BLaER1 (cell line): Measurements from ENCODE around the gene ELF3.
A peak's percentile ranks its signal among the peaks of the same experiment; 100 is the strongest.

ENCODE experiments used
- H3K27ac ChIP-seq: shearing (Covaris generic); formaldehyde crosslinking; 2 replicates; pipeline ENCODE4 v1.8.1; 2022
- H3K27me3 ChIP-seq: shearing (Covaris generic); formaldehyde crosslinking; 2 replicates; pipeline ENCODE4 v1.8.1; 2022
- H3K36me3 ChIP-seq: shearing (Covaris generic); formaldehyde crosslinking; 2 replicates; pipeline ENCODE4 v1.8.1; 2022
- H3K4me1 ChIP-seq: shearing (Covaris generic); formaldehyde crosslinking; 2 replicates; pipeline ENCODE4 v1.8.1; 2022
- H3K4me2 ChIP-seq: shearing (Covaris generic); formaldehyde crosslinking; 2 replicates; pipeline ENCODE4 v1.8.1; 2022
- H3K4me3 ChIP-seq: shearing (Covaris generic); formaldehyde crosslinking; 2 replicates; pipeline ENCODE4 v1.8.1; 2022
- H3K9ac ChIP-seq: shearing (Covaris generic); formaldehyde crosslinking; 2 replicates; pipeline ENCODE4 v1.8.1; 2022
- H3K9me3 ChIP-seq: shearing (Covaris generic); formaldehyde crosslinking; 2 replicates; pipeline ENCODE4 v1.8.1; 2022
- H4K20me1 ChIP-seq: shearing (Covaris generic); formaldehyde crosslinking; 2 replicates; pipeline ENCODE4 v1.8.1; 2022
- Cebpa-rat ChIP-seq: shearing (Covaris generic); IDR thresholded peaks from 2 replicates; pipeline ENCODE4 v1.8.1; 2022

Gene ELF3

DNA sequence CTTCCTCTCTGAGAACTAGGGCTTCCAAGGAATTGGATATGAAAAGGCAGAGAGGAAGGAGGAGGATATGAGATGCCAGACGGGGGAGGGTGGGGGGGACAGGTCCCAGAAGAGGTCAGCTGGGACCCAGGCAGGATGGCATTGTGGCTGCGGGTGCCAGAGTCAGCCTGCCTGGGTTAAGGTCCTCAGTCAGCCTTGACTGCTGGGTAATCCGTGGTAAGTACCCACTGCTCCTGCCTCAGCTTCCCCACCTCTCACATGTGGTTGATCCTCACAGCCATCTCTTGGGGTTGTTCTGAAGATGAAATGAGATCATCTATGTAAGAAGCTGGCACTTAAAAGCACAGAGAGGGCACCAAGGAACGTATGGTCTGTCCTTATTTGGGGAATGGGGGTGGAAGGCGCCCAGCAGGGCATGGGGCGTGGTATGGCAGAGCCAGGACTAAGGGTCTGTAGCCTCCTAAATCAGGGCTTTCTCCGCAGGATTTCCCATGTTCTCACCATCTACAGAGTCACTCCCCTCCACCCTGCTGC, 23.8 kb downstream of the ELF3 start:
- H3K4me2 ChIP-seq = peak overlapping the region; percentile 56
- no peak for TF ChIP-seq Cebpa-rat

DNA sequence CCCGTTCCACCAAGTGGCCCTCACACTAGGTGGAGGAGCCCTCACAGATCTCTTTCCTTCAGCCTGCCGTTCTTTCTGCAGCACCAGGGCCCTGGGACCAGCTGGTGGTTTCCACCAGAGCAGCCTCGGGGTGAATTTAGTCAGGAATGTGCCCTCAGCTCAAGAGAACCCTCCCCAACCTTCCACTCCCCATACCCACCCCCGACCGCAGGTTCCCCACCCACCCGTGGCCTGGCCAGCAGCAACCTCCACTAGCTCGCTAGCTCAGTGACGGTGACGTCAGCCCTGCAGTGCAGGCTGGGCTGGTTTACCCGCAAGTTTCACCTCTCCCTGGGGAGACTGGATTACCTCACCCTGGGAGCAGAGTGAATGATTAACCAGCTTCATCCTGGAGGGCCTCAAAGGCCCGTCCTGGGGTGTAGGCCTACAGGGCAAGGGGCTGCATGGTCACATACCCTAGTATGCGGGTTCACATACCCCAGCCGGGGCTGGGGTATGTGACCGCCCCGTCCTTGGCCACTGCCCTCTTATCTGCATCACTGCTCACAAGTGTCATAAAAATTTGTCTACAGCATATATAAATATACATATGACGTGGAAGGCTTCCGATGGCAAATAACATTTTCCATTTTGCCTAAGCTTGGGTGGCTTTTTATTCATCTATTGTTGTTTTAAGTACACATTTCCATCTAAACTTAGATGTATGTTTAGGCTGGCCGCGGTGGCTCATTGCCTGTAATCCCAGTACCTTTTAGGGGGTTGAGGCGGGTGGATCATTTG, 24.5 kb downstream of the ELF3 start:
- Histone ChIP-seq H3K36me3 (no peaks in the 10 kb centered on the region), H3K4me3 (no peak overlapping the region), H3K9me3 (no peaks in the 10 kb centered on the region), H3K4me1 (peaks cover 11% of the 10 kb centered on the region), H3K27ac (no peak overlapping the region), H3K4me2 (peak overlapping the region; percentile 56), H4K20me1 (no peaks in the 10 kb centered on the region), H3K27me3 (no peaks in the 10 kb centered on the region), H3K9ac (no peak overlapping the region)
- TF ChIP-seq Cebpa-rat = no peak

More for the DNA sequence above, 23.8 kb downstream of the ELF3 start:
- Histone ChIP-seq H3K36me3 (no peaks in the 10 kb centered on the region), H3K27me3 (no peaks in the 10 kb centered on the region), H3K27ac (no peak overlapping the region), H3K4me1 (peaks cover 11% of the 10 kb centered on the region), H3K9me3 (no peaks in the 10 kb centered on the region), H3K9ac (no peak overlapping the region), H4K20me1 (no peaks in the 10 kb centered on the region), H3K4me3 (no peak overlapping the region)

DNA sequence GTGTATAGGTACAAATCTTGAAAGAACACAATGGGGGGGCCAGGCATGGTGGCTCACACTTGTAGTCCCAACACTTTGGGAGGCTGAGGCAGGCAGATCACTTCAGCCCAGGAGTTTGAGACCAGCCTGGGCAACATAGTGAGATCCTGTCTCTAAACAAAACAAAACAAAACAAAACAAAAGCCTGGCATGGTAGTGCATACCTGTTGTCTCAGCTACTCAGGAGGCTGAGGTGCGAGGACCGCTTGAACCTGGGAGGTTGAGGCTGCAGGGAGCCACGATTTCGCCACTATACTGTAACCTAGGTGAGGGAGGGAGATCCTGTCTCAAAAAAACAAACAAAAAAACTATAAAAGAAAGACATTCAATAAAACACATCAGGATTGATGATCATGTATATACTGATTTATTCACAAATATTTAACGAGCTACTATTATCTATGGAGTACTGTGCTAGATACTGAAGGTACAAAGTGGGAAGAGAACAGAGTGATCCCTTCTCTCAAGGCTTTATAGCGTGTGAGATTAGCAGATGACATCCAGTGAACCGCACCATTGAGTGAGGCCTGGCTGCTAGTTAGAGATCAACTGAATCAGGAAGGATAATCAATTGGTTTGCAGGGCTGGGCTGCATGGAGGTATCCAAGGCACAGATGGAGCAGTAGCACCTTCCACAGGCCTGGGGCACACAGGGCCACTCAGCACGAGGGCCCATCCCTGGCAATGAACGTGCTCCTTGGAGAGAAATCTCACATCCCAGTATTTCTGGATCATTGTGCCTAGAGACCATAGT, 26.4 kb downstream of the ELF3 start:
- no peak for TF ChIP-seq Cebpa-rat
- Histone ChIP-seq H3K9ac (no peak overlapping the region), H4K20me1 (no peaks in the 10 kb centered on the region), H3K4me3 (no peak overlapping the region), H3K27ac (no peak overlapping the region), H3K4me2 (no peak overlapping the region), H3K36me3 (no peaks in the 10 kb centered on the region), H3K4me1 (peaks cover 11% of the 10 kb centered on the region), H3K9me3 (no peaks in the 10 kb centered on the region), H3K27me3 (no peaks in the 10 kb centered on the region)

DNA sequence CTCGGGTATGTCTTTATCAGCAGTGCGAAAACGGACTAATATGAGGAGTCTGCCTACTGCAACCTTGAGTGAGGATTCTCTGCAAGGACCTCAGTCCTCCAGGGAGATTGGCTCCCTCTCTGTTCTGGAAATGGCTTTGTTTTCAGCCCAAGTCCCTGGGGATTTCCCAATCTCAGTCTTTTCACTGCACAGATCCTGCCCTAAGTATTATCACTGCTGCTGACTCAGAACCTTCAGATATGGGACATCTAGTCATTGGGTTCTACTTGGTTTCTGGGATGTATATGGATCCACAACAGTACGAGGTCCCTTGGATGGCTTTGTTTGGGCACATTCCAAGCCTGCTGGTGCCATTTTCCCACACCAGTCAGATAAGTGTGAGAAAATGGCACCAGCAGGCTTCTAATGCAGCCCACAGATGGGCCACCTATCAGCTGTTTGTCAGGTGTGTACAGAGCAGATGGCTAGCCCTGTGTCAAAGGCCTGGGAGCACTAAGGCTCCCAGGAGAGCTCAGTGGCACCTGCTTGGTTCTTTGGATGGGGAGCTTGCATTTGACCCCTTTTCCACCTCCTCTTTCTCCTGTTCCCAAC, 27.4 kb downstream of the ELF3 start:
- H3K9ac ChIP-seq = no peak overlapping the region
- no peak overlapping the region for H3K4me2 ChIP-seq
- TF ChIP-seq Cebpa-rat = no peak
- H4K20me1 ChIP-seq = no peaks in the 10 kb centered on the region
- H3K4me3 ChIP-seq = no peak overlapping the region
- H3K4me1 ChIP-seq = peaks cover 11% of the 10 kb centered on the region
- H3K36me3 ChIP-seq = no peaks in the 10 kb centered on the region
- H3K27me3 ChIP-seq = no peaks in the 10 kb centered on the region
- H3K27ac ChIP-seq = no peak overlapping the region
- H3K9me3 ChIP-seq = no peaks in the 10 kb centered on the region

DNA sequence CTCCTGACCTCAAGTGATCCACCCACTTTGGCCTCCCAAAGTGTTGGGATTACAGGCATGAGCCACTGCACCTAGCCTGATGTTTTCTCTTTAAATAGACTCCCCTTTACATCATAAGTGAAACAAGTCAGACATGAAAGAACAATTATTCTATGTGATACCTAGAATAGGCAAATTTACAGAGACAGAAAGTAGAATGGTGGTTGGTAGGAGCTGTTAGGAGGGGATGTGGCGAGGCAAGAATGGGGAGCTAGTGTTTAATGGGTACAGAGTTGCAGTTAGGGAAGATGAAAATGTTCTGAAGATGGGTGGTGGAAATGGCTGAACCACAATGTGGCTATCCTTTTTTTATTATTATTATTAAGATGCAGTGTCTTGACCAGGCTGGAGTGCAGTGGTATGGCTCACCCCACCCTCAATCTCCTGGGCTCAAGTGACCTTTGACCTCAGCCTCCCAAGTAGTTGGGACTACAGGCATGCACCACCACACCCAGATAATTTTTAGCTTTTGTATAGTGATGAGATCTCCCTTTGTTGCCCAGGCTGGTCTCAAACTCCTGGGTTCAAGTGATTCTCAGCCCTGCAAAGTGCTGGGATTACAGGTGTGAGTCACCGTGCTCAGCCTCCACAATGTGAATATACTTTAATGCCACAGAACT, 28.4 kb downstream of the ELF3 start:
- Histone ChIP-seq H3K36me3 (no peaks in the 10 kb centered on the region), H3K4me3 (no peak overlapping the region), H3K4me2 (no peak overlapping the region), H3K4me1 (peaks cover 11% of the 10 kb centered on the region), H4K20me1 (no peaks in the 10 kb centered on the region), H3K9ac (no peak overlapping the region), H3K27me3 (no peaks in the 10 kb centered on the region), H3K27ac (no peak overlapping the region), H3K9me3 (no peaks in the 10 kb centered on the region)
- TF ChIP-seq Cebpa-rat = no peak

DNA sequence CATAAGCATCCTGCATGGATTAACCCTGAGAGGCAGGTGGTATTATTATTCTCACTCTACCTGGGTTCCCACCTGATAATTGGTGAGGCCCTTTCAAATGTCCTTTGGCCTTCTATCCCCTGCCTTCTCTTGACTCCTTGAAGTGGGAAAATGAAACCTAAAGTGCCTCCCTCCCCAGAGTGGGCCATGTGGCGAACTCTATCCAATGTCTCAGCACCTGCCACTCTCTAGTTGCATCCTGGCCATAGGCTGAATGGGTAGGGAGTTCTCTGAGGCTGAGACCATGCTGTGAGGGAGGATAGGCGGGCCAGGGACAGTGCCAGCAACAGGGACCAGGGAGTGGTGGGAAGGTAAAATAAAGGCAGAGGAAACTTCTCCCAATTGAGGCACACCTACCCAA, 35.3 kb downstream of the ELF3 start:
- no peak for TF ChIP-seq Cebpa-rat
- H4K20me1 ChIP-seq = no peaks in the 10 kb centered on the region
- H3K4me1 ChIP-seq = peaks cover 6% of the 10 kb centered on the region; the same call in 1 of the 2 replicates
- H3K9me3 ChIP-seq = no peaks in the 10 kb centered on the region
- H3K36me3 ChIP-seq = no peaks in the 10 kb centered on the region
- no peak overlapping the region for H3K4me3 ChIP-seq
- H3K9ac ChIP-seq = no peak overlapping the region
- no peak overlapping the region for H3K4me2 ChIP-seq
- H3K27ac ChIP-seq = no peak overlapping the region
- H3K27me3 ChIP-seq = no peaks in the 10 kb centered on the region

DNA sequence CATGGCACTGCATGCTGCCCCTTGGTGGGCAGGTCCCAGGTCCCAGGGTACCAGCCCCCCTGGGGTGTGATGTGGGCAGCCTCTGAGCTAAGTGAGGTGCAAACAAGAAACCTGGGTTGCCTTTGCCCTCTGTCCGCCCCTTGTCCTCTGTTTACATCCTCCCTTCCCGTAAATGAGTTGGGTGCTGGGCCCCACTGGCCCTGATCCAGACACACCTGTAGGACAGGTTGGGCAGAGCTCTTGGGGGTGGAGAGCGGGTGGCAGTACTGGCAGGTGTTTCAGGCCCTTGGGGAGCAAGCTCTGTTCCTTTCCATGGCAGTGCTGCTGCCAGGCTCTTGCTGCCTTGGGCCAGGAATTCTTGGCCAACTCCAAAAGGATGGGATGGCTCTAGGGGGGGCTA, 35.8 kb downstream of the ELF3 start:
- peaks cover 6% of the 10 kb centered on the region; the same call in 1 of the 2 replicates for H3K4me1 ChIP-seq
- H3K27ac ChIP-seq = no peak overlapping the region
- no peak overlapping the region for H3K4me3 ChIP-seq
- no peak for TF ChIP-seq Cebpa-rat
- no peak overlapping the region for H3K9ac ChIP-seq
- H3K27me3 ChIP-seq = no peaks in the 10 kb centered on the region
- no peak overlapping the region for H3K4me2 ChIP-seq
- H4K20me1 ChIP-seq = no peaks in the 10 kb centered on the region
- no peaks in the 10 kb centered on the region for H3K9me3 ChIP-seq
- H3K36me3 ChIP-seq = no peaks in the 10 kb centered on the region

DNA sequence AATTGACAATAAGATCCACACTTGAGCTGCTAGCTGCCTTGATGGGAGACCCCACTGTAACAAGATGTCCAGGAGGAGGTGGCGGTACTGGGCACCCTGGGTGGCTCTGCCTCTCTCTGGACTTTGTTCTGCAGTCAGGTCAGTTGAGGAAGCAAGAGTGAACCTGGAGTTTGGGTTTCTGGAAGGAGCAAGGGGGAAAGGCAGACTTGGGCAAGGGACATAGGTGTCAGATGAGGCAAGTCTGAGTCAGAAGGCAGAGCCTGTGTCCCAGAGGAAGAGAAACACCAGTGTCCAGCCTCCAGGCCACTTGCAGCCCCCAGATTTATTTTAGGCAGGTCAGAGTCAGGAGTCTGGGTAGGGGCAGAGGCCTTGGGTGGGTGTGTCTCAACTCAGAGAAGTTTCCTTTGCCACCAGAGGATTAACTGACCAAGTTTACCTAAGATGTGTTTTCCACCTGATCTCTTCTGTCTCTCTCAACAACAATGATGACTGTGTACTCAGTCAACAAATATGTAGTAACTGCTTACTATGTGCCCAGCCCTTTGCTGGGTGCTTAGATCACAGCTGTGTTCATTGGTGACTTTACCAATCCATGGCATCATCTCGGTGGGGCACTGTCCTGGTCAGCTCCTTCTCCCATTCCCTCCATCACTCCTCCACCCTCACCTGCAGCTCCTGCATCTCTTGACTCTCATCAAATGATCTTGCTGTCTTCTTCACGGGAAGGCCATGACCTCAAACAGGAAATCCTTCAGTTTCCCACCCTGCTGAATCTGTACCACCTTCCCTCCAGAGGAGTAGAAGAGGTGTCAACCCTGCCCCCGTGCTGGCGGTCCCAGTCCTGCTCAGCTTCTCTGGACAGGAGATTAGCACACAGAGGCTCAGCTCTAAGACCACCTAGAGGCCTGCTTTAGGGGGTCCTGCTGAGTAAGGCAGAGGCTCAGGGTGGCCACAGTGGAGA, 36.6 kb downstream of the ELF3 start:
- no peaks in the 10 kb centered on the region for H4K20me1 ChIP-seq
- no peak overlapping the region for H3K4me2 ChIP-seq
- H3K9me3 ChIP-seq = no peaks in the 10 kb centered on the region
- no peak overlapping the region for H3K4me3 ChIP-seq
- H3K36me3 ChIP-seq = no peaks in the 10 kb centered on the region
- no peak for TF ChIP-seq Cebpa-rat
- H3K27ac ChIP-seq = no peak overlapping the region
- H3K4me1 ChIP-seq = peaks cover 6% of the 10 kb centered on the region; the same call in 1 of the 2 replicates
- H3K27me3 ChIP-seq = no peaks in the 10 kb centered on the region
- no peak overlapping the region for H3K9ac ChIP-seq
